Thyroid gland (tissue), 4 donors: ENCODE results near the gene BABAM1. TPM values are rescaled to one million over a fixed set of nuclear protein-coding genes. Genes with fewer than 3 reads are reported as not detected.

Experiments used
- DNase-seq, 2 donors: peaks; one replicate each; pipeline ENCODE4 v3.0.0-alpha.2; 2019
- H3K27ac ChIP-seq, 3 donors: fragments of 200-600 bp; sonication (generic); 1 replicate in 2 of 3; 2 replicates in 1 of 3; pipeline ENCODE4 v1.5.1; 2016 to 2019; ENCODE audit warnings: mild to moderate bottlenecking in 1 of 3, moderate library complexity in 1 of 3
- H3K27me3 ChIP-seq: fragments of 200-600 bp; sonication (generic); one replicate; pipeline ENCODE4 v1.5.1; 2019
- H3K36me3 ChIP-seq, 2 donors: fragments of 200-600 bp; sonication (generic); one replicate each; pipeline ENCODE4 v1.5.1; 2016 to 2019
- H3K4me1 ChIP-seq, 2 donors: fragments of 200-600 bp; sonication (generic); one replicate each; pipeline ENCODE4 v1.5.1; 2017 to 2019
- H3K4me3 ChIP-seq, 3 donors: fragments of 200-600 bp; sonication (generic); replicated peaks in 1 of 3; 1 replicate in 2 of 3; 2 replicates in 1 of 3; pipeline ENCODE4 v1.5.1; 2016; ENCODE audit warnings: mild to moderate bottlenecking in 1 of 3
- H3K9me3 ChIP-seq: fragments of 200-600 bp; sonication (generic); one replicate; pipeline ENCODE4 v1.5.1; 2017
- POLR2A ChIP-seq, 2 donors: fragments of 450-650 bp; IDR thresholded peaks; one replicate each; pipeline ENCODE4 v1.6.1; 2017; ENCODE audit warnings: antibody characterized with exemption in 2 of 2, mild to moderate bottlenecking in 2 of 2, moderate library complexity in 1 of 2
- WGBS, 2 donors: methylation state at CpG; one replicate each; pipeline ENCODE4 v1.1.5; 2017; 5-methylcytosine and 5-hydroxymethylcytosine counted together
- intact Hi-C: fragments of 100-400 bp; cut with DNase I; formaldehyde crosslinking; loops from one replicate; pipeline ENCODE4 v1.15.1; 2023
- total RNA-seq, 4 donors: library from RNA; depleted of rRNA; stranded (reverse); fragments of >200 nt; gene quantifications; one replicate each; pipeline ENCODE4 v1.2.3, GENCODE V29; 2016
- TF ChIP-seq, protein P1 (sequence below), 6 experiments: fragments of 200-600 bp in 3 of 6; fragments of 450-650 bp in 3 of 6; sonication (generic) in 3 of 6; IDR thresholded peaks; one replicate each; pipeline ENCODE4 v1.5.1; 2016 to 2019; ENCODE audit warnings: antibody characterized with exemption in 6 of 6, mild to moderate bottlenecking in 2 of 6, inconsistent platforms in 1 of 6, moderate library complexity in 1 of 6

The BABAM1 gene
- total RNA-seq, 4 donors from 2014 or later: 49.6 to 87.5 (median 71.1) TPM

DNA sequence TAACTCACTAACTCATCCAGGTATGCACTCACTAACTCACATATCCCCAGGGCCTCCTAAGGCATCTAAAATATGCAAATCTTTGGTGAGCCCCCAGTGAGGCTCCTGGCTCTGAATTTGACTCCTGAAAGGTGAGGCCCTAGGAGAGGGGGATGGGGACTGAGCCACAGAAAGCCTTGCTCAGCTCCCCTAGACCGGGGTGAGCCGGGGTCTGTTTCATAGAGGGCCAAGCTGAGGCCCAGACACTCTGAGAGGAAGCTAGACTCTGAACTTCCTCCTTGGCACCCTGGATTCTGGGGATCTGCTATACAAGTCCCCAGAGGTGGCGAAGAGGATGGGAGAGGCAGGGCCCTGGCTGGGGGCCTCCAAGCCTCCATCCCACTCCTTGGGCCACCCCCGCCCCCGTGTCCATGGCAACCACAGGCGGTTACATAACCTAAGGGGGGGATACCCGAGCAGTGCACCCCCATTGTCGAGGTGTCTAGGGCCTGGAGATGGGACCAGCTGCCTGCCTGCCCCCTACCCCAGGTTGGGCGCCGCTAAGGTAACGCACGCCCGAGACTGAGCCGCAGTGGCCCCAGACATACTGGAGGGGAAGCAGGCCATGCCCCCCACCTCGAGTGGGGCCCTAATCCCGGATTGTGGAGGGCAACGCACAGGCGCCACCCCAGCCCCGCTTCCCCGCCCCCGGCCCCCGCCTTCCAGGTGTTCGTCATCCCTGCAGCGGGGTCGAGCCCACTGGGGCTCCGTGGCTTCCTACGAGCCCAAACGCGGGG lies 35.3 kb downstream of the BABAM1 start:
- TF ChIP-seq, protein P1, sequence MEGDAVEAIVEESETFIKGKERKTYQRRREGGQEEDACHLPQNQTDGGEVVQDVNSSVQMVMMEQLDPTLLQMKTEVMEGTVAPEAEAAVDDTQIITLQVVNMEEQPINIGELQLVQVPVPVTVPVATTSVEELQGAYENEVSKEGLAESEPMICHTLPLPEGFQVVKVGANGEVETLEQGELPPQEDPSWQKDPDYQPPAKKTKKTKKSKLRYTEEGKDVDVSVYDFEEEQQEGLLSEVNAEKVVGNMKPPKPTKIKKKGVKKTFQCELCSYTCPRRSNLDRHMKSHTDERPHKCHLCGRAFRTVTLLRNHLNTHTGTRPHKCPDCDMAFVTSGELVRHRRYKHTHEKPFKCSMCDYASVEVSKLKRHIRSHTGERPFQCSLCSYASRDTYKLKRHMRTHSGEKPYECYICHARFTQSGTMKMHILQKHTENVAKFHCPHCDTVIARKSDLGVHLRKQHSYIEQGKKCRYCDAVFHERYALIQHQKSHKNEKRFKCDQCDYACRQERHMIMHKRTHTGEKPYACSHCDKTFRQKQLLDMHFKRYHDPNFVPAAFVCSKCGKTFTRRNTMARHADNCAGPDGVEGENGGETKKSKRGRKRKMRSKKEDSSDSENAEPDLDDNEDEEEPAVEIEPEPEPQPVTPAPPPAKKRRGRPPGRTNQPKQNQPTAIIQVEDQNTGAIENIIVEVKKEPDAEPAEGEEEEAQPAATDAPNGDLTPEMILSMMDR (IDR thresholded peaks at IDR 0.05): no peak
- TF ChIP-seq POLR2A (IDR thresholded peaks at IDR 0.05): no peak
- DNase-seq: peak in 1 of 2 donors; percentile 24
- H3K9me3 ChIP-seq: no peaks in the 10 kb centered on the region
- H3K27me3 ChIP-seq: no peaks in the 10 kb centered on the region
- intact Hi-C loops: no loop called here
- H3K4me3 ChIP-seq: peak overlapping the region in 2 of 3 donors; percentile 17 to 75
- peak overlapping the region in 2 of 3 donors; percentile 90 to 91 for H3K27ac ChIP-seq
- peaks cover 0 to 2% of the 10 kb centered on the region in 2 donors for H3K36me3 ChIP-seq
- peaks cover 36 to 37% of the 10 kb centered on the region in 2 donors for H3K4me1 ChIP-seq
- WGBS, 2 donors: 12 to 40% methylated on average over 2 to 7 of the region's 29 CpGs

DNA sequence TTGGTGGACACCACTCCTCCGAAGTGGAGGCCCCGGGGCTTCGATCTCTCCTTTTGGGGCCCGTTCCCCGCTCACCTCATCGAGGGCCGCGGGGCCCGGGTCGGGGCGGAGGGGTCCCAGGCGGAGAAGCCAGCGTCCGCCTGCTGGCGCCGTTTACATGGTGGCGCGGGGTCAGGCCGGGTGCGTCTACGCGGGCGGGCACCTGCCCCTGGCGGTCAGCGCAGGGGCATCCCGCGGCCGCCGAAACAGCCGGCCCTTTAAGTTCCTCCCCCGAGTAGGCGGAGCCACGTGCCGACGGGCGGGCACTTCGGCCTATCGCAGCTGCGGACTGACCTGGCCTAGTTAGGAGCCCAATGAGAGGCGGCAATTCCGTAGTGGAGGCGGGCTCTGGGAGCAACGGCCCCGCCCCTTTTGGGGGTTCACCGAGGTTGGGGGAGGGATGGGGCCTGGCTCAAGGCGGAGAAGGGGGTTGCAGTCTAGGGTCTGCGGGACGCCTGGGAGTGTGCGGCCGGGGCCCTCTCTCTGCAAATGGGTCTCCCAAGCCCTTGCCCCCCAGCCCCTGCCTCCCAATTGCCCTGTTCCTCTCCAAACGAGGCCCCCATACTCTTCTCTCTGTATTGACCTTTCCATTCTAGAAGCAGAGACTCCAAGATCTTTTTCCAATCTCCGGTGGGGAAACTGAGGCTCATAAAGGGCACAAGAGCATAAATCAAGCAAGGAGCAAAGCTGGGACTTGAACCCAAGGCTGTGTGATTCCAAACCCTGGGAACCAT lies 36.1 kb downstream of the BABAM1 start, which contains the start of gene ABHD8:
ABHD8 (minus strand) TSS at position 259 of the 773 bp plus-strand sequence. CDS start 1,809 bp downstream, outside the sequence.
- no peaks in the 10 kb centered on the region for H3K27me3 ChIP-seq
- H3K4me1 ChIP-seq: peaks cover 36 to 37% of the 10 kb centered on the region in 2 donors
- H3K4me3 ChIP-seq: peak within 1 kb of the TSS in 2 of 3 donors; percentile 17 to 75
- intact Hi-C loops: no loop called here
- 2 to 4% methylated on average over 7 to 19 of the region's 52 CpGs for WGBS, 2 donors
- H3K36me3 ChIP-seq: peaks cover 0 to 2% of the 10 kb centered on the region in 2 donors
- H3K9me3 ChIP-seq: no peaks in the 10 kb centered on the region
- peak; percentile 96 to 98 for DNase-seq
- peak in 1 of 2 donors; percentile 79 for TF ChIP-seq POLR2A (IDR thresholded peaks at IDR 0.05)
- TF ChIP-seq, protein P1 (IDR thresholded peaks at IDR 0.05): peak; percentile 49 to 86 (median 70)
- peak within 1 kb of the TSS; percentile 64 to 91 (median 90) for H3K27ac ChIP-seq

- peak; percentile 35 to 47 for DNase-seq
- no peaks in the 10 kb centered on the region for H3K27me3 ChIP-seq
- 11 to 33% methylated on average over 12 of the region's 12 CpGs for WGBS, 2 donors
- intact Hi-C loops: no loop called here
- H3K4me1 ChIP-seq: peaks cover 36 to 37% of the 10 kb centered on the region in 2 donors
- H3K27ac ChIP-seq: peak overlapping the region; percentile 64 to 91 (median 90)
- H3K36me3 ChIP-seq: peaks cover 0 to 2% of the 10 kb centered on the region in 2 donors
- TF ChIP-seq POLR2A (IDR thresholded peaks at IDR 0.05): no peak
- TF ChIP-seq, protein P1 (IDR thresholded peaks at IDR 0.05): no peak
- H3K4me3 ChIP-seq: peak overlapping the region in 1 of 3 donors; percentile 75
- H3K9me3 ChIP-seq: no peaks in the 10 kb centered on the region
Measured at GRCh38 chr19:17303940-17304267, 36.7 kb downstream of the BABAM1 start.

- Histone ChIP-seq H3K4me1 (peaks cover 36 to 37% of the 10 kb centered on the region in 2 donors), H3K4me3 (no peak overlapping the region), H3K27me3 (no peaks in the 10 kb centered on the region), H3K36me3 (peaks cover 0 to 2% of the 10 kb centered on the region in 2 donors), H3K9me3 (no peaks in the 10 kb centered on the region), H3K27ac (peak overlapping the region; percentile 31 to 91 (median 90))
- intact Hi-C loops: no loop called here
- peak; percentile 82 to 87 for DNase-seq
- TF ChIP-seq, protein P1 (IDR thresholded peaks at IDR 0.05): no peak
- no peak for TF ChIP-seq POLR2A (IDR thresholded peaks at IDR 0.05)
- 24 to 29% methylated on average over 12 of the region's 12 CpGs for WGBS, 2 donors
Measured at GRCh38 chr19:17304386-17305215, 37.4 kb downstream of the BABAM1 start.
